G401 (cell line): ENCODE measurements around the gene B3GNT4. TPM values are rescaled to one million over a fixed set of nuclear protein-coding genes. Genes with fewer than 3 reads are reported as not detected.
"Not testable (repeated sequence)": the region's sequence is repeated elsewhere in the genome, so short reads cannot be mapped to it uniquely, and the experiment has no call there.

Experiments used
- DNase-seq: peaks from one replicate; pipeline ENCODE4 v3.0.0-alpha.2; 2015; ENCODE audit warnings: low spot score
- in situ Hi-C: cut with HindIII; loops from 2 replicates; pipeline ENCODE4 v1.10.0; 2016; ENCODE audit warnings: low sequenced_read_pairs, mixed read lengths
- total RNA-seq: library from RNA; depleted of rRNA; stranded (reverse); fragments of >200 nt; shearing (Covaris generic); gene quantifications from 2 replicates; pipeline ENCODE4 v1.2.3, GENCODE V29; 2014

B3GNT4 gene
- total RNA-seq, 1 experiment from 2014 or later, result 2.5 TPM

GRCh38 chr12:122185079-122185478 lies 18.4 kb upstream of the B3GNT4 start:
- no peak for DNase-seq
- in situ Hi-C loops, result no loop called here

GRCh38 chr12:122185494-122186082 lies 17.9 kb upstream of the B3GNT4 start:
- in situ Hi-C loops, result no loop called here
- no peak for DNase-seq

GRCh38 chr12:122187466-122187865 lies 16.0 kb upstream of the B3GNT4 start:
- in situ Hi-C loops, result no loop called here
- DNase-seq, result no peak

- no peak for DNase-seq
- in situ Hi-C loops, result no loop called here
These were observed 13.7 kb upstream of the B3GNT4 start for GRCh38 chr12:122189626-122190475.

GRCh38 chr12:122190842-122191668 lies 12.5 kb upstream of the B3GNT4 start:
- peak; percentile 60 for DNase-seq
- in situ Hi-C loops, result no loop called here

GRCh38 chr12:122192441-122192840 lies 11.1 kb upstream of the B3GNT4 start:
- DNase-seq, result no peak
- in situ Hi-C loops, result no loop called here

GRCh38 chr12:122194804-122195203 lies 8.7 kb upstream of the B3GNT4 start:
- DNase-seq, result no peak
- in situ Hi-C loops, result no loop called here

GRCh38 chr12:122195405-122195804 lies 8.1 kb upstream of the B3GNT4 start:
- in situ Hi-C loops, result no loop called here
- no peak for DNase-seq

- no peak for DNase-seq
- in situ Hi-C loops, result no loop called here
These were observed 5.9 kb upstream of the B3GNT4 start for GRCh38 chr12:122197612-122197966.

- in situ Hi-C loops, result no loop called here
These were observed 3.8 kb upstream of the B3GNT4 start for GRCh38 chr12:122199484-122200355.

GRCh38 chr12:122200541-122201175 lies 2.9 kb upstream of the B3GNT4 start:
- in situ Hi-C loops, result no loop called here
- DNase-seq, result no peak

More at GRCh38 chr12:122199484-122200355, 3.8 kb upstream of the B3GNT4 start:
- DNase-seq, result no peak

GRCh38 chr12:122201381-122201780 lies 2.1 kb upstream of the B3GNT4 start:
- DNase-seq, result no peak
- in situ Hi-C loops, result no loop called here

GRCh38 chr12:122202017-122202416 lies 1.5 kb upstream of the B3GNT4 start:
- in situ Hi-C loops, result no loop called here
- DNase-seq, result no peak

GRCh38 chr12:122202811-122203210 lies 698 bp upstream of the B3GNT4 start:
- DNase-seq, in situ Hi-C loops: not testable (repeated sequence)

- DNase-seq, result peak; percentile 19
- in situ Hi-C loops, result no loop called here
These were observed 901 bp downstream of the B3GNT4 start for GRCh38 chr12:122204167-122205052.

GRCh38 chr12:122205053-122205925 lies 1.8 kb downstream of the B3GNT4 start:
- DNase-seq, result peak; percentile 62
- in situ Hi-C loops, result no loop called here
